HUES6 (cell line): ENCODE data around the gene WDFY2.

Source experiments
- H3K27ac ChIP-seq: 2 replicates; pipeline ENCODE4 v1.7.0; 2013; ENCODE audit warnings: low read depth, mild to moderate bottlenecking, low read length, inconsistent platforms
- H3K27me3 ChIP-seq: 2 replicates; pipeline ENCODE4 v1.6.1; 2013; ENCODE audit warnings: low read length; ENCODE audit not compliant: control insufficient read depth, insufficient read depth
- H3K36me3 ChIP-seq: 2 replicates; pipeline ENCODE4 v1.6.1; 2013; ENCODE audit warnings: low read length; ENCODE audit not compliant: control insufficient read depth, insufficient read depth
- H3K4me1 ChIP-seq: 2 replicates; pipeline ENCODE4 v1.6.1; 2013; ENCODE audit warnings: low read length; ENCODE audit not compliant: control insufficient read depth, insufficient read depth
- H3K4me3 ChIP-seq: 2 replicates; pipeline ENCODE4 v1.5.1; 2013; ENCODE audit warnings: low read depth, low read length
- H3K9ac ChIP-seq: one replicate; pipeline ENCODE4 v1.6.1; 2013; ENCODE audit warnings: mild to moderate bottlenecking, low read length
- H3K9me3 ChIP-seq: 2 replicates; pipeline ENCODE4 v1.6.1; 2013; ENCODE audit warnings: low read depth, low read length; ENCODE audit not compliant: control insufficient read depth, insufficient read depth

Gene WDFY2

GRCh38 chr13:51550151-51550550, 34.1 kb upstream of the WDFY2 start:
- Histone ChIP-seq H3K9me3 (no peaks in the 10 kb centered on the region), H3K9ac (no peak overlapping the region), H3K27ac (no peak overlapping the region), H3K36me3 (no peaks in the 10 kb centered on the region), H3K27me3 (no peaks in the 10 kb centered on the region), H3K4me1 (peaks cover 13% of the 10 kb centered on the region), H3K4me3 (no peak overlapping the region)

DNA sequence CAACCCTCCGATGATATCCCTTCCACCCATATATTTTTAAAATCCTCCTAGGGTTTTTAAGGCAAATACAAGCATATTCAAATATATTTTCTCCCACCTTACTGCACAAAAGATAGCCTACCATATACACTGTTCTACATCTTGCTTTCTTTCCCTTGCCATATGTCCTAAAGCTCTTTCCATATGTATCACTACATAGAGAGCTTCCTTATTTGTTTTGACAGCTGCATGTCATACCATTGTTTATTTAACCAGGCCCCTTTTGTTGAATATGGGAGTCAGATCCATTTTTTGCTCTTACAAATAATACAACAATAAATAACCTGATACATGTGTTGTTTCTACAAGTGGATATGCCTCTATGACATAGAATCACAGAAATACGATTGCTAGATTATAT, 32.8 kb upstream of the WDFY2 start:
- Histone ChIP-seq H3K4me3 (no peak overlapping the region), H3K27ac (no peak overlapping the region), H3K4me1 (peaks cover 13% of the 10 kb centered on the region), H3K9ac (no peak overlapping the region), H3K27me3 (no peaks in the 10 kb centered on the region), H3K36me3 (no peaks in the 10 kb centered on the region), H3K9me3 (no peaks in the 10 kb centered on the region)

DNA sequence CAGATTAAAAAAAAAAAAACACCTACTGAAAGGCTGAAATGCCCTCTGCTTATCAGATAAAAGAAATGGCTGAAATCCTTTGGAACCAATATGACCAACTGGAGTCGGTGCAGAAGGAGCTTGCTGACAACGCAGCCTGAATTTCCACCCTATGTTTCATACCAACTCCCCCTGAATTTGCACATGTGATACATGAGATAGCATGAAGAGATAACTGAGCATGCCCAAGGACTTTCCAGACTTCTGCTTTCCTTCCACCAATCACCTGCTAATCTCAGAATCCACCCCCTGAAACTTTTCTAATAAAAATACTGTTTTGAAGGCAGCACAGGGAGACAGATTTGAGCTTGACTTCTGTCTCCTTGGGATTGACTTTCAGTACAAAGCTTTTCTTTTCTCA, 32.2 kb upstream of the WDFY2 start:
- Histone ChIP-seq H3K36me3 (no peaks in the 10 kb centered on the region), H3K27me3 (no peaks in the 10 kb centered on the region), H3K4me1 (peaks cover 13% of the 10 kb centered on the region), H3K9ac (no peak overlapping the region), H3K27ac (no peak overlapping the region), H3K9me3 (no peaks in the 10 kb centered on the region), H3K4me3 (no peak overlapping the region)

DNA sequence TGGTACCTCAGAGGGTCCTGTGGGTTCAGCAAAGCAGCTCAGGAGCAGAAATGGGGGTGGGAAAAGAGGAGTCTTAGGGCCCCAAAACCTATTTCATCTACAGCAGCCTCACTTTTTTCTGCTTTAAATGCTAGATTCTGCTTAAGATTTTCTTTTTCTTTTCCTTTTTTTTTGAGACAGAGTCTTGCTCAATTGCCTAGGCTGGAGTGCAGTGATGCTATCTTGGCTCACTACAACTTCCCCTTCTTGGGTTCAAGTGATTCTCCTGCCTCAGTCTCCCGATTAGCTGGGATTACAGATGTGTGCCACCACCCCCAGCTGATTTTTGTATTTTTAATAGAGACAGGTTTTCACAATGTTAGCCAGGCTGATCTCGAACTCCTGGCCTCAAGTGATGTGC, 30.7 kb upstream of the WDFY2 start:
- Histone ChIP-seq H3K9ac (no peak overlapping the region), H3K27me3 (no peaks in the 10 kb centered on the region), H3K27ac (no peak overlapping the region), H3K4me3 (no peak overlapping the region), H3K36me3 (no peaks in the 10 kb centered on the region), H3K4me1 (peaks cover 12% of the 10 kb centered on the region), H3K9me3 (no peaks in the 10 kb centered on the region)

DNA sequence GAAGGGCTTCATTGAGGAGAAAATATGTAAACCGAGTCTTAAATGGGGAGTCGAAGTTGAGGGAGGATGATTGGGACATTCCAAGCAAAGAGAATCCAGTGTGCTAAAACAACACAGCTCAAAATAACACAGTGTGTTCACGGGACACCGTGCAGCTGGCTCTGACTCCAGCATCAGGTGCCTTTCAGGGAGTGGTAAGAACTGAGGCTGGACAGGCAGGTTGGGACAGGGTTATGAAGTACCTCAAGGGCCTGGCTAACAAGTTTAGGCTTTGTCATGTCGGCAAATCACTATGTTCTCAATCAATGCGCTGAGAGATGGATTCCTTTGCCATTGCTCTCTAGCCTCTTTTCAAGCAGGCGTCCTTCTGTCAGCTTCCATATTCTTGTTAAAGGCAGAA, 27.5 kb upstream of the WDFY2 start:
- H3K27me3 ChIP-seq, result no peaks in the 10 kb centered on the region
- no peak overlapping the region for H3K27ac ChIP-seq
- no peak overlapping the region for H3K9ac ChIP-seq
- H3K4me3 ChIP-seq, result no peak overlapping the region
- H3K9me3 ChIP-seq, result no peaks in the 10 kb centered on the region
- H3K36me3 ChIP-seq, result no peaks in the 10 kb centered on the region
- H3K4me1 ChIP-seq, result no peaks in the 10 kb centered on the region

DNA sequence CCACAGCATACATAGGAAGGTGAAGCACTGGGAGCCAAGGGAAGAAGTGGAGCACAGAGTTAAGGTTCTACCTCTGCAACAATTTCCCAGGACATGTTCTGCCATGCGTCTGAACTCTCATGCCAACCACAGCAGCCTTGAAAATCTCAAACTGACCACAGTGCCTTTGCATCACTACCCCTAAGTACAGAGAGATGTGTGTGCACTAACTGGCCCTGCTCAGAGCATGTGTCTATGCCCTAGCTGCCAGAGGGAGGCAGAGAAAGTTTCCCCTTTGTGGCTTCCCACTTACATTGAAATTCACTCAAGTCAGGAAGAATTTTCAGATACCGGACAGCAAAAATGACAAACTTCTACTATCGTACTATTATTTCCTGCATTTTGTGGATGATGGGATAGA, 26.8 kb upstream of the WDFY2 start:
- no peaks in the 10 kb centered on the region for H3K36me3 ChIP-seq
- H3K4me3 ChIP-seq, result no peak overlapping the region
- H3K9me3 ChIP-seq, result no peaks in the 10 kb centered on the region
- no peak overlapping the region for H3K27ac ChIP-seq
- no peaks in the 10 kb centered on the region for H3K4me1 ChIP-seq
- H3K9ac ChIP-seq, result no peak overlapping the region
- H3K27me3 ChIP-seq, result no peaks in the 10 kb centered on the region

GRCh38 chr13:51557875-51558612, 26.2 kb upstream of the WDFY2 start:
- Histone ChIP-seq H3K9me3 (no peaks in the 10 kb centered on the region), H3K36me3 (no peaks in the 10 kb centered on the region), H3K4me1 (no peaks in the 10 kb centered on the region), H3K27ac (no peak overlapping the region), H3K27me3 (no peaks in the 10 kb centered on the region), H3K9ac (no peak overlapping the region), H3K4me3 (no peak overlapping the region)

GRCh38 chr13:51559946-51560735, 24.1 kb upstream of the WDFY2 start:
- no peaks in the 10 kb centered on the region for H3K27me3 ChIP-seq
- H3K9me3 ChIP-seq, result no peaks in the 10 kb centered on the region
- H3K4me1 ChIP-seq, result no peaks in the 10 kb centered on the region
- H3K27ac ChIP-seq, result no peak overlapping the region
- H3K9ac ChIP-seq, result no peak overlapping the region
- H3K36me3 ChIP-seq, result no peaks in the 10 kb centered on the region
- H3K4me3 ChIP-seq, result no peak overlapping the region

DNA sequence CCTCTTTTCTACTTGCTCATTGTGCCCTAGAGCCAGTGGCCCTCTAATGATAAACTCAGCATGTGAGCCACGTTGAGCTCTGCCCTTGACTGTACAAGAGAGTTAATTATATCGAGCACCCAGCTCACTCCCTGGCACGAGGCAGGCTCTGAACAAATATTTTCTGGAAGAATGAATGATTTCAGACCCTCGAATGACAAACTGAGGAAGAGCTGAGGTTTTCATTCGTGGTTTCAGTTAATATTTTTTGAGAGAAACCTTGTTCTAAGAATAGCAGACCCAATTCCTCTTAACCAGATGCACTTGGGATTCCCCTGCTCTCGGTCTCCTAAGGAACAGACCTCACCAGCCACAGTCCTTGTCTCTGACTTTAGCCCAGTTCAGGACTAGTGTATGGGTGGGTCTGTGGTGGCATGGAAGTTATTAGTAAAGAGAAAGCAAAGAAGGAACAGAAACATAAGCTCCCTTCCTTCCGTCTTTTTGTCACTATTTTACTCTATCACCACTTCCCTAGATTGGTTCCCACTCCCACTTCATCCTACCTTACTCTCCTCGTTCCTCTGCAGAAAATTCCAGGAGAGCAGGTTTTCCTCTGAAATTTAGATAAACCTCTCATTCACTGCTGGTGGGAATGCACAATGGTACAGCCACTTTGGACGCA, 22.1 kb upstream of the WDFY2 start:
- no peak overlapping the region for H3K4me3 ChIP-seq
- H3K4me1 ChIP-seq, result no peaks in the 10 kb centered on the region
- no peak overlapping the region for H3K9ac ChIP-seq
- no peaks in the 10 kb centered on the region for H3K27me3 ChIP-seq
- no peak overlapping the region for H3K27ac ChIP-seq
- H3K9me3 ChIP-seq, result peaks cover 3% of the 10 kb centered on the region
- no peaks in the 10 kb centered on the region for H3K36me3 ChIP-seq

DNA sequence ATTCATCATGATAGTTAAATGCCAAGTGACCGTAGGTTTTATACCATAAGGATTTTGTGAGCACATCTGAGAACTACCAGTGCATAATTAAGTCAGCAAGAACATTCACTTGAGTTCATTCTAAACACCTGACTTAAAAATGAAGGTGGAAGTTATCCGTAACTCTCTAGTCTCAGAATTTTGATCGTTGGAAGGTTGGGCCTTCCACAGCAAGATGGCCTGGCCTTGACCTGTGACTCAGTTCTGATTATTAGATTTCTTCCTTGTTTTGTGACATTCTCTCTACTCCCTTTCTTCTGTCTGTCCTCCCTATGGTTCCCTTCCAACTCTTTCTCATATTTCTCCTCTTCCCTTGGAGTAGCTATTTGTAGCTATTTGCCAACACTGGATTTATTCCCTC, 20.0 kb upstream of the WDFY2 start:
- Histone ChIP-seq H3K27ac (no peak overlapping the region), H3K9me3 (peaks cover 7% of the 10 kb centered on the region), H3K4me1 (no peaks in the 10 kb centered on the region), H3K9ac (no peak overlapping the region), H3K27me3 (no peaks in the 10 kb centered on the region), H3K36me3 (no peaks in the 10 kb centered on the region), H3K4me3 (no peak overlapping the region)

DNA sequence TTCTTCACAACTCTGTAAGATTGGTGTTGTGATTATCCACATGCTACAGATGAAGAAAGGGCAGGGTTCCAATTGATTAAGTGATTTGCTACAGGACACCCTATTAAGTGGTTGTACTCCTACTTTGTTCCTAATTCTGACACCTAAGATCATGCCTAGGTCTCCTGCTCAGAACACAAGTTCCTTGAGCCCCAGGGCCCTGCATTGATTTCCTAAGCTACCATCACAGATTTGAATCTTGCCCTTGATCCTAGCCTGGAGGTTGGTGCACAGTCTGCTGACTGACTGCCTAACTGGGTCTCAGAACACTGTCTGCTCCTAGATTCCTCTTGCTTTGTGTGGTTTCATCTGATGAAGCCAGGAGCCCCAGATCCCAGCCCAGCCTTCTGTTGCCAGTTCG, 19.6 kb upstream of the WDFY2 start:
- Histone ChIP-seq H3K27me3 (no peaks in the 10 kb centered on the region), H3K9ac (no peak overlapping the region)

More for the DNA sequence above, 19.6 kb upstream of the WDFY2 start:
- Histone ChIP-seq H3K36me3 (no peaks in the 10 kb centered on the region), H3K9me3 (peaks cover 7% of the 10 kb centered on the region), H3K4me1 (no peaks in the 10 kb centered on the region), H3K4me3 (no peak overlapping the region), H3K27ac (no peak overlapping the region)
